ENCODE measurements around the gene PPP1R26.
"Not testable (repeated sequence)": the region's sequence is repeated elsewhere in the genome, so short reads cannot be mapped to it uniquely, and the experiment has no call there.

PPP1R26 gene

DNA sequence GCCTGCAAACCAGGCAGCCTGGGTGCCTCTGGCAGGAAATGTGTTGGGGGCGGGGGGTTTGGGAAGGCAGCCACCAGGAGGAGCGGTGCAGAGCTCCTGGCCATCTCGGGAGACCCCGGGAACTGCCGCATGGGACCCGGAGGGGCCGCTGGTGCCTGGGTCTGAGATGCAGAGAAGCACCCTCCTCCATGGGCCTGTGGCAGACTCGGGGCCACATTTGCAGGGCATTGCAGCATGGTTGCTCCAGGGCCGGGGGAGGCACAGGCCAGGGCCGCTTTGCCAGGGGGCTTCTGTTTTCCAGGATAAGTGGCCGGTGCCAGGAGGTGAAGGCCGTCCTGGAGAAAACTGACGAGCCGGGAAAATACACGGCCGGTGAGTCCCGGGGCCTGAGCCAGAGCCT is 43.3 kb downstream of the PPP1R26 start:
- DNase-seq: no peak

DNA sequence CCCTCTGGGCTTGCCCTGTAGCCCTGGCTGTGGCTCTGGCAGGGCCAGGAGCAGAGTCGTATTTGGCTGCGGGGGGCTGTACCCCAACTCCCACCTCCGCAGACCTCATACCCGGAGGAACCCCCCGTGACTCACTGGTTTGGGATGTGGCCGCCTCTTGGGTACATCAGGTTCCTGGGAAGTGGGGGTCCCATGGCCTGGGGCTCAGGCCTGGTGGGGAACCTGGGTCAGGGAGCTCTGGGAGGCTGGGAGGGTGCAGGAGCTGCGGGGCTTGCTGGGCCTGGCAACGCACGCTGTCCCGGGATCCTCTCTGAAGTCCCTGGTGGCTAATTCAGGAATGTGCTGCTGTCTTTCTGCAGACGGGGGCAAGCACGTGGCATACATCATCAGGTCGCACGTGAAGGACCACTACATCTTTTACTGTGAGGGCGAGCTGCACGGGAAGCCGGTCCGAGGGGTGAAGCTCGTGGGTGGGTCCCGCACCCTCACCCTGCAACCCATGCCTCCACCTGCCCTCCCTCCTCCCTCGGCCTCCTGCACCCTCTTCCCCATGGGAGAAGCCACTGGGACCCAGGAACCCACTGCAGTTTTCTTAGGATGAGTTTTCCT is 44.0 kb downstream of the PPP1R26 start:
- no peak for DNase-seq

DNA sequence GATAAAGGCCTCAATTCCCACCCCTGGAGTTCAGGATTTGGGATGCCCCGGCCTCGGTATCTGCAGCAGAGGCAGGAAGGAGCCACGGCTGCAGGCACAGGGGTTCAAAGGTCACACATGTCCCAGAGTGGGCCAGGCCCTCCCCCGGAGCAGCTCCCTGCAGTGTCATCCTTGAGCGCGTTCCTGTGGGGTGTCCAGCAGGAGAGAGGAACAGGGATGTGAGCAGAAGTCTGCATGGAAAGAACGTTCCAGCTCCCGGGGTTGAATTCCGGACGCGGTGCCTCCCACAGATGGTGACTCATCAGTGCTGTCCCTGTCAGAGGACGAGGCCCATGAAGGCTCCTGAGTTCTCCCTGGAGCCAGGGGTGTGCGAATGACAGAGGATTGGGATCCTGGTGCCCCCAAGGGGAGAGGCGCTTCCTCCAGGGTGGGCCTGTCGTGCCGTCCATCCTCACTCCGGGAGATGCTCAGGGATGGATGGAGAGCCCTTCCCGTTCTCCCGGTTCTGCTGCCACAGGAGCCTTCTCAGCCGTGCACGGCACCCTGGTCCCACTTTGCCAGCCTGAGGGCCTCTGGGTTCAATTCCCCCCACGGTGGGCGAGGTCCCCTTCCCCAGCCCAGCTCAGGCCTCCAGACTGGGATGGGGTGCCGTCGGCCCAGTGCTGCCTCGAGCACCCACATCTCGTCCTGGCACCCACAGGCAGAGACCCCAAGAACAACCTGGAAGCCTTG is 44.7 kb downstream of the PPP1R26 start:
- DNase-seq: no peak

DNA sequence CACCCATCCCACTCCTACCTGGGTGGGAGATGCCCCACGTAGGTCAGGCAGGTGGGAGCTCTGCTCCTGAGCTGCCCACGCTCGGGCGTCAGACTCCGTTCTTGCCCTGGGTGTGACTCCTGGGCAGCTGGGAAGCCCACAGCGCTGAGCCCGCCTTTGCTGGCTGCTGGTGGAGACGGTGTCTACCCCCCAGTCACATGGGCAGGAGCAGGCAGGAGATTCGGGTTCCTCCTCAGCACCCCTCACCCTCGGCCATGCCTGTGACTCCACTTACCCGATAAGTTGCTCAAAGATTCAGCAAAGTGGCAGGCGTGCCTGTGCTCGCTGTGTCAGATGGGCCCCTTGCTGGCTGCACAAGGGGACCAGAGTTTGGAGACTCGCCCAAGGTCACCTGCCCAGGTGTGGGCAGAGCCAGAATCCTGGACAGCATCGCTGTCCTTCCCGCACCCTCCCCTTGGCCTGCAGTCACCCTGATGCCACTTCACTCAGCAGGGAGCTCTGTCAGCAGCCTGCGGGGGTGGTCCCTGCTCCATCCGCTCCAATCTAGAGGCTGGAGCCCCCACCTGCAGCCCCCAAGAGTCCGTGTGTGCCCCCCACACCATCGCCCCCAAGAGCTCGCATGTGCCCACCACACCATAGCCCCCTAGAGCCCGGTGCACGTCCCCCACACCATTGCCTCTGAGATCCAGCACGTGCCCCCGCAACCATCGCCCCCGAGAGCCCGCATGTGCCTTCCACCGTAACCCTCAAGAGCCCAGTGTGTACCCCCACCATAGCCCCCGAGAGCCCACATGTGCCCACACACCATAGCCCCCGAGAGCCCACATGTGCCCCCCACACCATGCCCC is 45.9 kb downstream of the PPP1R26 start:
- DNase-seq: no peak

DNA sequence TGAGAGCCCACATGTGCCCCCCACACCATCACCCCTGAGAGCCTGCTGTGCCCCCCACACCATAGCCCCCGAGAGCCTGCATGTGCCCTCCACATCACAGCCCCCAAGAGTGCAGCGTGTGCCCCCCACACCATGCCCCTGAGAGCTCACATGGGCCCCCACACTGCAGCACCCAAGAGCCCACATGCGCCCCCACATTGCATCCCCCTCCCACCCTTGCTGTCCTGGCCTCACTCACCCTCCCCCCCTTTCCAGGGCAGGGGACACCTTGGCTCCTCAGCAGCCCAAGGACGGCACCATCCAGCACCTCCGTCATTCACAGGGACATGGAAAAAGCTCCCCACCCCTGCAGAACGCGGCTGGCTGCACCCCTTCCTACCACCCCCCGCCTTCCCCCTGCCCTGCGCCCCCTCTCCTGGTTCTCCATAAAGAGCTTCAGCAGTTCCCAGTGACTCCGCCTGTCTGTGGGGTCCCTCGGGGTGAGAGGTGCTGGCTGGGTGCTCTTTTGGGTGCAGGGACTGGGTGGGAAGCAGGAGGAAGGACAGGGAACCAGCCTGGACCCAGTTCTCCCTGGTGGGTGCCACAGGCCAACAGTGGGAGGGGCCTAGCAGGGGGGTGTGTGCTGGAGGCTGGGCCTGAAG is 46.6 kb downstream of the PPP1R26 start:
- no peak for DNase-seq

DNA sequence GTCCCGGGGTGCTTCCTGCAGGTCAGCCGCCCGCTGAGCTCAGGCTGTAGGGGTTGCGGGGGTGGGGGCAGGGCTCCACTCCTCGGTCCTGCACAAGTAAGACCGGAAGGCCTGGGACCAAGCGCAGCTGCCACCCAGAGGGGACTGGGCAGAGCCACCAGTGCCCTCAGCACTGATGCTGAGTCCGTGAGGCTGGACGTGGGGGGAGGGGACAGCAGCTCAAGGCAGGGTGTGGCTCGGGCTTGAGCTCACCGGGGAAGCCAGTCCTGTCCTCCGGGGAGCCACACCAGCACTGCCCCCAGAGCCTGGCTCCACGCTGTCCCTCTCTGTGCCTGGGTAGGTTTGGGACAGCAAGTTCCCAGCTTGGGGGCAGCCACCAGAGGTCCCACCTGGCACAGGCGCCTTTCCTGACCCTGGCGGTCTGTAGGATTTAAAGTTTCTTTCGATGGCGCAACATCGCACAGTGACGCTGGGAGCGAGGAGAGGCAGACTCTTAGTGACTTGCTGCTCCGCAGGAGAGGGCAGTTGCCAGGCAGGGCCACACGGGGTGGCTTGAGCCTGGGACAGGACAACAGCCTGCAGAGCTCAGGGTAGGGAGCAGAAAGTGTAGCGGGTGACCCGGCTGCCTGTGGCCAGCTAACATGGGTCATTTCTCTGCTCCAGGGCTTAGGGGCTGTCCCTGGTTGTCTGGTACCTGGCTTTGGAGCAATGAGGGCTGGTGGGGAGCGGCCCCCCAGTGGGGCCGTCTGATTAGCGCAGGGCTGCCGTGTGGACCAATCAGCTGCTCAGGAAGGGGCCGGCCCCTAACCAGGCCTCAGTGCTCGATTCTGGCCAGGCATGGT is 47.4 kb downstream of the PPP1R26 start:
- no peak for DNase-seq

DNA sequence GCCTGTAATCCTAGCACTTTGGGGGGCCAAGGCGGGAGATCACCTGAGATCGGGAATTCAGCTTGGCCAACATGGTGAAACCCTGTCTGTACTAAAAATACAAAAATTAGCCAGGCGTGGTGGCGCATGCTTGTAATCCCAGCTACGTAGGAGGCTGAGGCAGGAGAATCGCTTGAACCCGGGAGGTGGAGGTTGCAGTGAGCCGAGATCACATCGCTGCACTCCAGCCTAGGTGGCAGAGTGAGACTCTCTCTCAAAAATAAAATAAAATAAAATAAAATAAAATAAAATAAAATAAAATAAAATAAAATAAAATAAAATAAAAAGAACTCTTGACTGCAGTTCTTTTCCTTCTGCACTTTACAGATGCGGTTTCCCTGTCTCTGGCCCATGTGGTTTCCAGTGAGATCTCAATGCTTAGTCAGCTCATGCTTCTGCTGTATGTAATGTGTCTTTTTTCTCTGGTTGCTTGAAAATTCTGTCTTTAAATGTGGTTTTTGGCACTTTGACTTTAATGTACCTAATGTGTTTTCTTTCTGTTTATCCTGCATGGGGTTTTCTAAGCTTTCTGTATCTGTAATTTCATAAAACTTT is 49.4 kb downstream of the PPP1R26 start:
- not testable (repeated sequence) for DNase-seq

DNA sequence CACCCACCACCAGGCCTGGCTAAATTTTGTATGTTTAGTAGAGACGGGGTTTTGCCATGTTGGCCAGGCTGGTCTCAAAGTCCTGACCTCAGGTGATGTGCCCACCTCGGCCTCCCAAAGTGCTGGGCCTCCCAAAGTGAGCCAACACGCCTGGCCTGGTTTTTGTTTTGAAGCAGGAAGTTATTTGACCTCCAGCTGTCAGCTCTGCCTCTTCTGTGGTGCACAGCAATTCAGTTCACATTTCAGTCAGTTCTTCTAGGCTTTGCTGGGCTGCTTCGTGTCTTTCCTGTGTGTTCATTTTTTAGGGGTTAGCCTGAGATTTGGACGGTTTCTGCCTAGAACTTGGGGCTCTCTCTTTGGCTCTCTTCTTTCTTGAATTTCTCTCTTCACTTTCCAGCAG is 50.6 kb downstream of the PPP1R26 start:
- no peak for DNase-seq

DNA sequence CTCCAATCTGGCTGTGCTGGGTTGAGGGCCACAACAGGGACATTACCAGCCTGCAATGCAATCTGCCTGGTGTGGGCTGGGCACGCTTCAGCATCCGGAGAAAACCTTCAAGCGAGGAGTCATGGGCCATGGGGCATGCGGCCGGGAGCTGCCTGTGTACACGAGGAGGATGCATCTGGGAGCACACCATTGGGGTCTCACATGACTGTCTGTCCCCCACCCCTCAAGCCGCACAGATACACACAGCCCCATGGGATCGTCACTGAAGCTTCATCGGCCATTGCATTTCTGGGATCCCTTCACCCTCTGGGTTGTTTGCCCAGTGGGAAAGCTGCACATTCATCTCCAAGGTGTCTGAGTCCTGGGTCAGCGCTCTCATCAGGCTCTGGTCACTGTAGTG is 51.5 kb downstream of the PPP1R26 start:
- no peak for DNase-seq

DNA sequence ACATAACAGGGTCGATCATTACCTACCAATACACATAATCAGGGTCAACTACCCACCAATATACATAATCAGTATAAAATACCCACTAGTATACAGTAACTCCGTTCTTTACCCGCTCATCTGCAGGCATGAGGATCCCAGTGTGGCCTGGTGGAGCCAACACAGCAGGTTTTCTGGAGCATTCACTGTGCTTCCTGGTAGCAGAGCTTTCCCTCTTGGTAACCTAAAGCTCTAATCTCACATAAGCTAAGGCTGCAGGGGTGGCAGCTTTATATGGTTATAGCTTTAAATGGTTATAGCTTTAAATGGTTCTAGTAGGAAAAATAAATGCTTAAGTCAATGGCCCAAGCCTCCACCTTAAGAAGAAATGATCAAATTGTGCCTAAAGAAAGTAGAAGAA is 53.5 kb downstream of the PPP1R26 start:
- DNase-seq: no peak

DNA sequence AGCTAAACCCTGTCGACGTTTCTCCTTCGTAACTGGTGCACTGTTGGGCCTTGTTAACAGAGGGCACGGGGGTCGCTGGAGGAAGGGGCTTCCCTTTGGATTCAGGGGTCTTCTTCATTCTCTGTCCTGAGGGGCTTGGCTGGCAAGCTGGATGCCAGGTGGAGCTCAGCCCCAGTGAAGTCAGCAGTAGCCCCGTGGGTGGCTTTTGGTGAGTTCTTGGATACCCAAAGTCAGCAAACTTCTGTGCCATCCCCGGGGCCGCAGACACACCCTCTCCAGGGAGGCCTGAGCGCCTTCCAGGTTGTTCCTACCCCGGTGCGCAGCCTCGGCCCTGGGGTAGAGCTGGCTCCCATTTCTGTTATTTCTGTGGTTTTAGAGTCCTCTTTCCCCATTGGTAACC is 54.1 kb downstream of the PPP1R26 start:
- no peak for DNase-seq

DNA sequence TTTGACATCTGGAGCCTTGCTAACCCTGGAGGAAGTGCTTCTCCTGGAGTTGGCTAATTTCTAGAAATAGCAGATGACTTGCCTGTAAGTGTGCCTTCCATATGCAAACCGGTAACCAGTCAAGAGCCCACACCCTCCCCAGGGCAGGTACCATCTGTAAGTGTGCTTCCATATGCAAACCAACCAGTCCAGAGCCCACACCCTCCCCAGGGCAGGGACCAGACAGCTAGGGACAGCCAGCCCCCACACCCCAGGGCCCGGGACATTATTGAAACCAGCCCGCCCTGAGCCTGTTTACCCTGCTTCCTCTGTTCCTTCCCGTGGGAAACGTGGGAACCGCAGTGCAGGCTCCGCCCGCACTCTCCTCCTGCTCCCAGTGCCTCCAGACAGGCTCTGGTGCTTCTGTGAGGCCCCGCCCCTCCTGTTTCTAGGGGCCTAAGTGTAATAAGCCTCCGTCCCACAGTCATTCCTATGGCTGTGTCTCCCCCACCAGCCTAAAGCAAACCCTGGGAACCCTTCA is 54.7 kb downstream of the PPP1R26 start:
- DNase-seq: not testable (repeated sequence)

DNA sequence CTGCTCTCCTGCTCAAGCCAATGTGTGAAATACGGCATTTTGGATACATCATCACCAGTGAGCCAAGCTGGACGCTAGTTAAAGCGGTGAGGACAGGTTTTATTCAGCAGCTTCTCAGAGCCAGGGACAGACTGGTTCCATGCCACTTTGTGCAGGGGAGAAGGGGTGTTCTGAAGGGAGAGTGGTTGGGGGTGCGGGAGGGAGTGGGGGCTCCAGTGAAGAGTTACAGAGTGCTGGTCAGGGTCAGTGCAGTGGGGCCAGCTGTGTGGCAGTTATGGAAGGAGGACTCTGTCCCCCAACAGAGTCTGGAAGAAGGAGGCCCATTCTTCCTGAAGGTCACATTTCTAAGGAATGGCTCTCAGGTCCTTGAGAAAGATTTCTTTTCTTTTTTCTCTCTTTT is 55.2 kb downstream of the PPP1R26 start:
- DNase-seq: not testable (repeated sequence)

DNA sequence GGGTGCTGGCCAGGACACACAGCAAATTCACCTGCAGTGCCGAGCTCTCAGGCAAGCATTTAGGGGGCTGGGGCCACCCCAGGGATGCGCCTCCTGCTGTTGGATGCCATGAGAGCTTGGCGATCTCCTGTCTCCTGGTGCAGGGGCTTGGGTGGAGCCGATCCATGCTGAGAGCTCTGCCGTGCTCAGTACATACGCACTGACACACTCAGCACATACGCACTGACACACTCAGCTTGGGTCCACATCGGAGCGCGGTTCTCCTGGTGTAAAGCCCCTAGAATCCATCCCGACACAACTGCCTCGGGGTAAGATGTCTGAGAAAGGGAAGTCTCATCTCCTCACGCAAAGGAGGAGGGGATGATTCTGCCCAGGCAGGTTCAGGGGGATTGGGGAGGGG is 56.0 kb downstream of the PPP1R26 start:
- not testable (repeated sequence) for DNase-seq

DNA sequence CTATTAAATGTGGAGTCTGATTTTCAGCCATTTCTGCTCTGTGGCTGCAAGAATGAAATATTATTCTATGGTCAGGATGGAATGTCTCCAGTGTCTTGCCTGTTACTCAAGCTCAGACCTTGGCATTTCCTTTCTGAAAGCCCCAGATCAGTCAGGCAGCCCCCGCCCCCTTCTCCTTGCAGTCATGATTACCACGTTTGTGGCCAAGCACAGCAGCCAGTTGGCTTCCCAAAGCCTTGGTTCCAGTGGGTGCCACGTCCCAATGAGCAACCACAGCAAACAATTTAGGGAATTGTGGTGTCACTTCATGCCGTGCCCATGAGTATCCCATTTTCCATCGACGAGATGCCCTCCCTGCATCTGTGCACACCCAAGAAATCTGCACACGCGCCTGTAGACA is 56.6 kb downstream of the PPP1R26 start:
- DNase-seq: peak; percentile 75
